HepG2 (cell line): ENCODE data around the gene VAV2. TPM values are rescaled to one million over a fixed set of nuclear protein-coding genes. Genes with fewer than 3 reads are reported as not detected.

Experiments used
- CENPT ChIP-seq: sonication (generic); formaldehyde crosslinking; IDR thresholded peaks from 2 replicates; pipeline ENCODE4 v1.8.0; 2022; ENCODE audit warnings: low read depth, mild to moderate bottlenecking, moderate library complexity, missing genetic modification reagents
- HNRNPL ChIP-seq: fragments of 200-400 bp; formaldehyde crosslinking; IDR thresholded peaks from 2 replicates; pipeline ENCODE4 v1.6.1; 2017; ENCODE audit warnings: mild to moderate bottlenecking, low read depth, low read length
- HOXA9 ChIP-seq: sonication (generic); formaldehyde crosslinking; IDR thresholded peaks from 2 replicates; pipeline ENCODE4 v1.8.1; 2022; ENCODE audit warnings: missing genetic modification reagents, mild to moderate bottlenecking, moderate library complexity, borderline replicate concordance
- JARID2 ChIP-seq: sonication (generic); formaldehyde crosslinking; IDR thresholded peaks from 2 replicates; pipeline ENCODE4 v1.8.1; 2023; ENCODE audit warnings: missing genetic modification reagents, inconsistent platforms; ENCODE audit not compliant: insufficient replicate concordance
- NFATC3 ChIP-seq: sonication (generic); formaldehyde crosslinking; IDR thresholded peaks from 2 replicates; pipeline ENCODE4 v1.5.1; 2020; ENCODE audit warnings: mild to moderate bottlenecking, missing genetic modification reagents
- ZC3H13 ChIP-seq: sonication (generic); formaldehyde crosslinking; IDR thresholded peaks from 2 replicates; pipeline ENCODE4 v1.8.1; 2023; ENCODE audit warnings: mild to moderate bottlenecking, missing genetic modification reagents, moderate library complexity
- ZGPAT ChIP-seq: IDR thresholded peaks from 2 replicates; pipeline ENCODE4 v1.6.1; 2016; ENCODE audit warnings: mild to moderate bottlenecking
- ZNF318 ChIP-seq: sonication (generic); formaldehyde crosslinking; IDR thresholded peaks from 2 replicates; pipeline ENCODE4 v1.4.0; 2020; ENCODE audit warnings: mild to moderate bottlenecking, missing genetic modification reagents
- ZNF460 ChIP-seq: sonication (generic); formaldehyde crosslinking; IDR thresholded peaks from 2 replicates; pipeline ENCODE4 v1.5.1; 2020; ENCODE audit warnings: missing genetic modification reagents, mild to moderate bottlenecking, borderline replicate concordance
- ZNF503 ChIP-seq: sonication (generic); formaldehyde crosslinking; IDR thresholded peaks from 2 replicates; pipeline ENCODE4 v1.4.0; 2020; ENCODE audit warnings: missing genetic modification reagents
- ZNF563 ChIP-seq: sonication (generic); formaldehyde crosslinking; IDR thresholded peaks from 2 replicates; pipeline ENCODE4 v1.8.0; 2022; ENCODE audit warnings: mild to moderate bottlenecking, moderate library complexity, missing genetic modification reagents
- ZNF704 ChIP-seq: sonication (generic); formaldehyde crosslinking; IDR thresholded peaks from 2 replicates; pipeline ENCODE4 v1.8.1; 2023; ENCODE audit warnings: mild to moderate bottlenecking, inconsistent platforms, moderate library complexity, missing genetic modification reagents, borderline replicate concordance
- polyA plus RNA-seq, 8 experiments: library from polyadenylated mRNA; depleted of rRNA in 3 of 8; stranded (reverse) in 7 of 8; unstranded in 1 of 8; fragments of >200 nt; fragmentation: Illumina TruSeq in 4 of 8; extraction: Trizol in 4 of 8; gene quantifications; 2 replicates each; pipeline versions ENCODE4 v1.2.1 to v1.2.3, GENCODE V29; 2011 to 2016; ENCODE audit warnings: low read depth in 4 of 8, missing spikeins in 1 of 8, mixed read lengths in 1 of 8; ENCODE audit not compliant: insufficient read depth in 1 of 8
- total RNA-seq, 5 experiments: library from RNA; depleted of rRNA; stranded (reverse); fragments of >200 nt; fragmentation: Illumina TruSeq; extraction: Trizol; gene quantifications; 2 replicates each; pipeline ENCODE4 v1.2.3, GENCODE V29; 2016; ENCODE audit warnings: low read depth in 1 of 5

VAV2 gene
- total and polyA plus RNA-seq, 2 of the 13 experiments (the other 11 are each of a cell fraction or from before 2014, with no cell fraction given), result 22.5 to 22.9 TPM

GRCh38 chr9:133715295-133715865 lies 276.7 kb downstream of the VAV2 start (continued):
- TF ChIP-seq ZNF704 (CRISPR knock-in tag), result 0 out of 2 replicates have a peak, but pooled peaks have one; percentile 13
- TF ChIP-seq JARID2 (CRISPR knock-in tag), result peak; percentile 70
- peak; percentile 11; the same call in 1 of the 2 replicates for TF ChIP-seq ZNF563
- no peak for TF ChIP-seq ZNF460 (CRISPR knock-in tag)
- peak; percentile 5; the same call in 1 of the 2 replicates for TF ChIP-seq ZNF503 (CRISPR knock-in tag)
- TF ChIP-seq CENPT, result no peak
- 0 out of 2 replicates have a peak, but pooled peaks have one; percentile 26 for TF ChIP-seq NFATC3 (CRISPR knock-in tag)
- peak; percentile 5; the same call in 1 of the 2 replicates for TF ChIP-seq ZGPAT (CRISPR knock-in tag)
- peak; percentile 6; the same call in 1 of the 2 replicates for TF ChIP-seq HNRNPL
- 0 out of 2 replicates have a peak, but pooled peaks have one; percentile 45 for TF ChIP-seq HOXA9 (CRISPR knock-in tag)
- TF ChIP-seq ZC3H13 (CRISPR knock-in tag), result 0 out of 2 replicates have a peak, but pooled peaks have one; percentile 18
- 0 out of 2 replicates have a peak, but pooled peaks have one; percentile 9 for TF ChIP-seq ZNF318 (CRISPR knock-in tag)
